T-helper 1 cell treated with Interleukin-12 subunit alpha and Interleukin-12 subunit beta and Interleukin-4 antibody, amounts not matched to agents 30 μg/mL and 1 μg/mL, for 36 hours (primary cell): ENCODE data around the gene PIGO.

ENCODE experiments used
- H3K27ac Mint-ChIP-seq: one replicate; pipeline ENCODE4 v1.8.0; 2021; ENCODE audit warnings: mild to moderate bottlenecking, mixed read lengths
- H3K27me3 Mint-ChIP-seq: one replicate; pipeline ENCODE4 v1.8.0; 2021; ENCODE audit warnings: low read depth, mixed read lengths
- H3K36me3 Mint-ChIP-seq: one replicate; pipeline ENCODE4 v1.8.0; 2021; ENCODE audit warnings: low read depth, mixed read lengths
- H3K4me1 Mint-ChIP-seq: one replicate; pipeline ENCODE4 v1.8.0; 2021; ENCODE audit warnings: low read depth, mixed read lengths
- H3K4me3 Mint-ChIP-seq: one replicate; pipeline ENCODE4 v1.8.0; 2021; ENCODE audit warnings: mild to moderate bottlenecking, moderate library complexity, mixed read lengths
- H3K9me3 Mint-ChIP-seq: one replicate; pipeline ENCODE4 v1.8.0; 2021; ENCODE audit warnings: mixed read lengths

The PIGO gene

GRCh38 chr9:35111001-35111933, 14.9 kb upstream of the PIGO start:
- Mint-ChIP-seq H3K27me3 (no peaks in the 10 kb centered on the region), H3K9me3 (no peaks in the 10 kb centered on the region), H3K36me3 (peaks cover 9% of the 10 kb centered on the region), H3K4me3 (peak overlapping the region; percentile 78), H3K27ac (peak overlapping the region; percentile 86), H3K4me1 (peaks cover 53% of the 10 kb centered on the region)

GRCh38 chr9:35110327-35110761, 14.0 kb upstream of the PIGO start:
- Mint-ChIP-seq H3K36me3 (peaks cover 14% of the 10 kb centered on the region), H3K9me3 (no peaks in the 10 kb centered on the region), H3K4me3 (peak overlapping the region; percentile 33), H3K27ac (no peak overlapping the region), H3K27me3 (no peaks in the 10 kb centered on the region), H3K4me1 (peaks cover 49% of the 10 kb centered on the region)

- H3K27ac Mint-ChIP-seq: no peak overlapping the region
- H3K36me3 Mint-ChIP-seq: peaks cover 21% of the 10 kb centered on the region
- no peak overlapping the region for H3K4me3 Mint-ChIP-seq
- H3K9me3 Mint-ChIP-seq: no peaks in the 10 kb centered on the region
- peaks cover 37% of the 10 kb centered on the region for H3K4me1 Mint-ChIP-seq
- H3K27me3 Mint-ChIP-seq: no peaks in the 10 kb centered on the region
These were observed 12.7 kb upstream of the PIGO start for GRCh38 chr9:35108946-35109575.

- Mint-ChIP-seq H3K27ac (no peak overlapping the region), H3K4me3 (no peak overlapping the region), H3K27me3 (no peaks in the 10 kb centered on the region), H3K9me3 (no peaks in the 10 kb centered on the region), H3K4me1 (peaks cover 36% of the 10 kb centered on the region), H3K36me3 (peaks cover 17% of the 10 kb centered on the region)
These were observed 12.1 kb upstream of the PIGO start for GRCh38 chr9:35108461-35108860.

GRCh38 chr9:35107297-35108290, 11.2 kb upstream of the PIGO start:
- peaks cover 20% of the 10 kb centered on the region for H3K36me3 Mint-ChIP-seq
- no peak overlapping the region for H3K4me3 Mint-ChIP-seq
- H3K27ac Mint-ChIP-seq: no peak overlapping the region
- no peaks in the 10 kb centered on the region for H3K27me3 Mint-ChIP-seq
- no peaks in the 10 kb centered on the region for H3K9me3 Mint-ChIP-seq
- peaks cover 39% of the 10 kb centered on the region for H3K4me1 Mint-ChIP-seq

GRCh38 chr9:35106343-35106730, 9.9 kb upstream of the PIGO start:
- Mint-ChIP-seq H3K4me3 (no peak overlapping the region), H3K36me3 (peaks cover 21% of the 10 kb centered on the region), H3K27ac (no peak overlapping the region), H3K4me1 (peaks cover 38% of the 10 kb centered on the region), H3K27me3 (no peaks in the 10 kb centered on the region), H3K9me3 (no peaks in the 10 kb centered on the region)

- no peaks in the 10 kb centered on the region for H3K27me3 Mint-ChIP-seq
- peaks cover 39% of the 10 kb centered on the region for H3K4me1 Mint-ChIP-seq
- H3K27ac Mint-ChIP-seq: no peak overlapping the region
- no peak overlapping the region for H3K4me3 Mint-ChIP-seq
- no peaks in the 10 kb centered on the region for H3K9me3 Mint-ChIP-seq
- H3K36me3 Mint-ChIP-seq: peaks cover 27% of the 10 kb centered on the region
These were observed 9.4 kb upstream of the PIGO start for GRCh38 chr9:35105571-35106342.

GRCh38 chr9:35105126-35105525, 8.7 kb upstream of the PIGO start:
- Mint-ChIP-seq H3K4me1 (peaks cover 39% of the 10 kb centered on the region), H3K27me3 (no peaks in the 10 kb centered on the region), H3K4me3 (no peak overlapping the region), H3K27ac (no peak overlapping the region), H3K36me3 (peaks cover 34% of the 10 kb centered on the region), H3K9me3 (no peaks in the 10 kb centered on the region)

GRCh38 chr9:35104586-35104985, 8.2 kb upstream of the PIGO start:
- H3K4me3 Mint-ChIP-seq: no peak overlapping the region
- H3K27ac Mint-ChIP-seq: peak overlapping the region; percentile 86

GRCh38 chr9:35103660-35104191, 7.3 kb upstream of the PIGO start:
- peak overlapping the region; percentile 86 for H3K27ac Mint-ChIP-seq
- no peaks in the 10 kb centered on the region for H3K9me3 Mint-ChIP-seq
- H3K36me3 Mint-ChIP-seq: peaks cover 41% of the 10 kb centered on the region
- H3K4me3 Mint-ChIP-seq: peak overlapping the region; percentile 89
- H3K27me3 Mint-ChIP-seq: no peaks in the 10 kb centered on the region
- H3K4me1 Mint-ChIP-seq: peaks cover 33% of the 10 kb centered on the region

More at GRCh38 chr9:35104586-35104985, 8.2 kb upstream of the PIGO start:
- Mint-ChIP-seq H3K4me1 (peaks cover 37% of the 10 kb centered on the region), H3K27me3 (no peaks in the 10 kb centered on the region), H3K36me3 (peaks cover 39% of the 10 kb centered on the region), H3K9me3 (no peaks in the 10 kb centered on the region)

- Mint-ChIP-seq H3K4me3 (peak within 1 kb of the TSS; percentile 89), H3K36me3 (peaks cover 36% of the 10 kb centered on the region), H3K9me3 (no peaks in the 10 kb centered on the region), H3K4me1 (peaks cover 31% of the 10 kb centered on the region), H3K27me3 (no peaks in the 10 kb centered on the region), H3K27ac (peak within 1 kb of the TSS; percentile 86)
These were observed 6.6 kb upstream of the PIGO start, which contains the start of gene STOML2 for GRCh38 chr9:35102769-35103659. TSS of gene STOML2 (minus strand) at chr9:35103131. CDS start at chr9:35103094, 37 bp downstream.

- no peaks in the 10 kb centered on the region for H3K9me3 Mint-ChIP-seq
- H3K27ac Mint-ChIP-seq: peak overlapping the region; percentile 86
- H3K4me1 Mint-ChIP-seq: peaks cover 31% of the 10 kb centered on the region
- H3K4me3 Mint-ChIP-seq: peak overlapping the region; percentile 89
- H3K27me3 Mint-ChIP-seq: no peaks in the 10 kb centered on the region
- peaks cover 36% of the 10 kb centered on the region for H3K36me3 Mint-ChIP-seq
These were observed 6.0 kb upstream of the PIGO start for GRCh38 chr9:35102465-35102768.

GRCh38 chr9:35097573-35097972, 1.2 kb upstream of the PIGO start:
- Mint-ChIP-seq H3K9me3 (no peaks in the 10 kb centered on the region), H3K36me3 (peaks cover 32% of the 10 kb centered on the region), H3K27ac (peak overlapping the region; percentile 62), H3K4me3 (peak overlapping the region; percentile 2), H3K4me1 (peaks cover 30% of the 10 kb centered on the region), H3K27me3 (no peaks in the 10 kb centered on the region)
